ENCODE results near the gene CUX1. TPM values are rescaled to one million over a fixed set of nuclear protein-coding genes. Genes with fewer than 3 reads are reported as not detected.

The CUX1 gene
- total RNA-seq, 1 experiment from 2014 or later, result 53.5 TPM

DNA sequence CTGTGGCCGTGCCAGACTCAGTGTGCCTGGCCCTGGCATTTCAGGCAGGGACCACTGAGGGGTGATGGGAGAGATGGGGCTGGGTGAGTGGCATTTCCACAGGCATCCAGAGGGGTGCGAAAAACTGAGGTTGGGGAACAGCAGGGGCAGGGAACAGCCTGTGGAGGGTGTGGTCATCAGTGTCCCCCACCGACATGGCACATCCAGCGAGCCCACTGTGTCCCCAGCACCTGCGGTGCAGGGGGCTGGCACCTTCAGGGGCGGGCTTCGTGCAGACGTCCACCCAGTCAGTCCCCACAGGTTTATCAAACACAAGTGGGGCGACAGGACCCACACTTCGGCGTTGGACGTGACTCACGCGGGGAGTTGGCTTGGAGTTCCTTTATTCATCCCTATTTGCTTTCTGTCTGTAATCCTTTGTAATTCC is 14.8 kb downstream of the CUX1 start:
- H3K4ac ChIP-seq (ENCODE audit: low read depth, low read length), result no peak overlapping the region
- H4K20me1 ChIP-seq (ENCODE audit: control insufficient read depth, insufficient read depth, insufficient read length), result peaks cover 3% of the 10 kb centered on the region
- Mint-ChIP-seq H3K27me3 (ENCODE audit: low read depth) (no peaks in the 10 kb centered on the region), H3K9me3 (peaks cover 0 to 3% of the 10 kb centered on the region in 2 experiments; a peak in 2 of 5 replicates), H3K36me3 (ENCODE audit: insufficient read depth in 1 of 3, low read depth in 3 of 3) (peaks cover 9 to 15% (median 10%) of the 10 kb centered on the region in 3 experiments; a peak in 6 of 7 replicates), H3K27ac (peak overlapping the region; percentile 14 to 46 (median 18); a peak in 3 of 7 replicates), H3K4me1 (peaks cover 24 to 35% of the 10 kb centered on the region in 2 experiments), H3K4me3 (no peak overlapping the region)
- H2AFZ ChIP-seq (ENCODE audit: low read length), result no peak overlapping the region
- no peaks in the 10 kb centered on the region for H3K9me3 ChIP-seq (ENCODE audit: control insufficient read depth, low read depth, low read length)
- H2BK20ac ChIP-seq (ENCODE audit: low read depth, low read length, poor library complexity, severe bottlenecking), result no peak overlapping the region
- peaks cover 8% of the 10 kb centered on the region for H3K79me1 ChIP-seq (ENCODE audit: insufficient read depth, low read depth, low read length, poor library complexity, severe bottlenecking)
- H2BK12ac ChIP-seq (ENCODE audit: insufficient read length, low read depth, low read length), result no peak overlapping the region
- no peak overlapping the region for H3K18ac ChIP-seq (ENCODE audit: insufficient read length, low read depth, low read length)
- no peak overlapping the region; the same call in 1 of the 2 replicates for H3K14ac ChIP-seq (ENCODE audit: insufficient read depth, low read length)
- no peak overlapping the region for H4K5ac ChIP-seq (ENCODE audit: insufficient read length, low read depth, low read length)
- H3K27ac ChIP-seq (ENCODE audit: insufficient read length, low read depth, low read length), result no peak overlapping the region
- no peak overlapping the region for H3T11ph ChIP-seq (ENCODE audit: low read length)
- H2AK5ac ChIP-seq (ENCODE audit: insufficient read length, low read length), result no peak overlapping the region
- H3K4me2 ChIP-seq (ENCODE audit: insufficient read depth, insufficient read length, low read length), result no peak overlapping the region
- no peaks in the 10 kb centered on the region for H3K23me2 ChIP-seq (ENCODE audit: insufficient read length, low read depth, low read length, poor library complexity, severe bottlenecking)
- no peak overlapping the region for H4K8ac ChIP-seq (replicated peaks; ENCODE audit: insufficient read length, low read depth, low read length)
- H3K4me1 ChIP-seq (ENCODE audit: insufficient read depth, low read length), result no peaks in the 10 kb centered on the region
- no peaks in the 10 kb centered on the region for H3K27me3 ChIP-seq (ENCODE audit: insufficient read depth, low read length)
- no peak overlapping the region for H3K23ac ChIP-seq (ENCODE audit: insufficient read length, low read depth, low read length)
- WGBS (ENCODE audit: extremely low coverage, insufficient read length, low lambda C conversion rate), result no CpG with 5 or more reads among the region's 14 CpGs
- no peak overlapping the region for H4K91ac ChIP-seq (ENCODE audit: insufficient read length, low read depth, low read length)
- H3K56ac ChIP-seq (ENCODE audit: insufficient read length, low read depth, low read length), result no peak overlapping the region
- no peak overlapping the region for H2BK15ac ChIP-seq (ENCODE audit: low read depth, low read length)
- no peak overlapping the region for H2BK120ac ChIP-seq (ENCODE audit: low read depth, low read length, poor library complexity, severe bottlenecking)
- TF ChIP-seq, protein P1, sequence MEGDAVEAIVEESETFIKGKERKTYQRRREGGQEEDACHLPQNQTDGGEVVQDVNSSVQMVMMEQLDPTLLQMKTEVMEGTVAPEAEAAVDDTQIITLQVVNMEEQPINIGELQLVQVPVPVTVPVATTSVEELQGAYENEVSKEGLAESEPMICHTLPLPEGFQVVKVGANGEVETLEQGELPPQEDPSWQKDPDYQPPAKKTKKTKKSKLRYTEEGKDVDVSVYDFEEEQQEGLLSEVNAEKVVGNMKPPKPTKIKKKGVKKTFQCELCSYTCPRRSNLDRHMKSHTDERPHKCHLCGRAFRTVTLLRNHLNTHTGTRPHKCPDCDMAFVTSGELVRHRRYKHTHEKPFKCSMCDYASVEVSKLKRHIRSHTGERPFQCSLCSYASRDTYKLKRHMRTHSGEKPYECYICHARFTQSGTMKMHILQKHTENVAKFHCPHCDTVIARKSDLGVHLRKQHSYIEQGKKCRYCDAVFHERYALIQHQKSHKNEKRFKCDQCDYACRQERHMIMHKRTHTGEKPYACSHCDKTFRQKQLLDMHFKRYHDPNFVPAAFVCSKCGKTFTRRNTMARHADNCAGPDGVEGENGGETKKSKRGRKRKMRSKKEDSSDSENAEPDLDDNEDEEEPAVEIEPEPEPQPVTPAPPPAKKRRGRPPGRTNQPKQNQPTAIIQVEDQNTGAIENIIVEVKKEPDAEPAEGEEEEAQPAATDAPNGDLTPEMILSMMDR (conservative IDR thresholded peaks at IDR 0.05), result no peak
- DNase-seq, result no peak
- H3K9ac ChIP-seq (ENCODE audit: extremely low read depth, insufficient read length, low read length), result no peak overlapping the region
- peaks cover 78% of the 10 kb centered on the region; the same call in 1 of the 2 replicates for H3K79me2 ChIP-seq (ENCODE audit: insufficient read depth, low read length)
- no peak overlapping the region for H2BK5ac ChIP-seq (ENCODE audit: insufficient read length, low read length)

Data from H9 (cell line).